Mesodermal cell (in vitro differentiated cells): ENCODE measurements around the gene AJUBA.
A peak's percentile ranks its signal among the peaks of the same experiment; 100 is the strongest.
"Not testable (repeated sequence)": the region's sequence is repeated elsewhere in the genome, so short reads cannot be mapped to it uniquely, and the experiment has no call there.

Experiments used
- H3K27ac ChIP-seq: 2 replicates; pipeline ENCODE4 v1.7.0; 2013; ENCODE audit warnings: mild to moderate bottlenecking, low read depth, low read length, moderate library complexity; ENCODE audit not compliant: severe bottlenecking
- H3K36me3 ChIP-seq: 2 replicates; pipeline ENCODE4 v1.7.1; 2013; ENCODE audit warnings: mild to moderate bottlenecking, low read length, moderate library complexity; ENCODE audit not compliant: control insufficient read depth, insufficient read depth
- H3K4me1 ChIP-seq: one replicate; pipeline ENCODE4 v1.7.1; 2013; ENCODE audit warnings: mild to moderate bottlenecking, low read length; ENCODE audit not compliant: insufficient read depth, control insufficient read depth, poor library complexity, severe bottlenecking
- H3K4me3 ChIP-seq: 2 replicates; pipeline ENCODE4 v1.7.0; 2013; ENCODE audit warnings: low read length, control low read depth, mild to moderate bottlenecking; ENCODE audit not compliant: insufficient read depth, poor library complexity, severe bottlenecking; ENCODE audit errors: extremely low read depth
- H3K9me3 ChIP-seq: 2 replicates; pipeline ENCODE4 v1.7.1; 2013; ENCODE audit warnings: mild to moderate bottlenecking, low read length, moderate library complexity; ENCODE audit not compliant: control insufficient read depth
- WGBS, 2 experiments: methylation state at CpG; one replicate each; pipeline ENCODE4 v1.1.5; 2013; ENCODE audit warnings: missing lambda C conversion rate in 2 of 2; ENCODE audit not compliant: insufficient coverage in 2 of 2; 5-methylcytosine and 5-hydroxymethylcytosine counted together

The AJUBA gene

DNA sequence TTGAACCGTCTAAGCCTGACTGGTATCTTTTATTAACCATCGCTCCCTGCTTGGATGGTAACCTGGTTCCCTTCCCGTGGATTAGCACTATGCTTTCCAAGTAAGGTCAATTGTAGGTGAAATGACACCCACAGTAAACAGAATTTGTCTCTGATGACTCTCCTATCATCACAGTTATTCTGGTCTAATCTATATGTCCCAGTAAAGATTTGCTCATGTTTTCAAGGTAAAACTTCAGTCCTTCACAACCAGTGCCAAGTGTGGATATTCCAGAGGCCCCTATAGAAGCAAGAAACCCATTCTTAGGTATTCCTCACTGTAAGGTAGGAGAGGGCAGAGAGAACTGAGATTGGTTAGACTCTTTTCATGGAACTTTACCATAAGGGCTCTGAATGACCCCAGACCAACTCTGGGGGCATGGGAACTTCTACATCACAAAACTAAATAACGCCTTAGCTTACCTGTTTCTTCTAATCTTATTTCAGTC, 15.5 kb downstream of the AJUBA start:
- no peaks in the 10 kb centered on the region for H3K9me3 ChIP-seq
- WGBS, 2 experiments = 80 to 89% methylated on average over 3 of the region's 4 CpGs
- H3K4me1 ChIP-seq = no peaks in the 10 kb centered on the region

GRCh38 chr14:22965916-22966782, 16.2 kb downstream of the AJUBA start:
- H3K4me1 ChIP-seq, H3K4me3 ChIP-seq, H3K9me3 ChIP-seq: not testable (repeated sequence)
- H3K36me3 ChIP-seq = peaks cover 17% of the 10 kb centered on the region
- WGBS, 2 experiments = 86 to 90% methylated on average over 6 to 10 of the region's 15 CpGs
- H3K27ac ChIP-seq = peak overlapping the region; percentile 23

More for the DNA sequence above, 15.5 kb downstream of the AJUBA start:
- Histone ChIP-seq H3K36me3 (peaks cover 21% of the 10 kb centered on the region), H3K4me3 (no peak overlapping the region), H3K27ac (no peak overlapping the region)

DNA sequence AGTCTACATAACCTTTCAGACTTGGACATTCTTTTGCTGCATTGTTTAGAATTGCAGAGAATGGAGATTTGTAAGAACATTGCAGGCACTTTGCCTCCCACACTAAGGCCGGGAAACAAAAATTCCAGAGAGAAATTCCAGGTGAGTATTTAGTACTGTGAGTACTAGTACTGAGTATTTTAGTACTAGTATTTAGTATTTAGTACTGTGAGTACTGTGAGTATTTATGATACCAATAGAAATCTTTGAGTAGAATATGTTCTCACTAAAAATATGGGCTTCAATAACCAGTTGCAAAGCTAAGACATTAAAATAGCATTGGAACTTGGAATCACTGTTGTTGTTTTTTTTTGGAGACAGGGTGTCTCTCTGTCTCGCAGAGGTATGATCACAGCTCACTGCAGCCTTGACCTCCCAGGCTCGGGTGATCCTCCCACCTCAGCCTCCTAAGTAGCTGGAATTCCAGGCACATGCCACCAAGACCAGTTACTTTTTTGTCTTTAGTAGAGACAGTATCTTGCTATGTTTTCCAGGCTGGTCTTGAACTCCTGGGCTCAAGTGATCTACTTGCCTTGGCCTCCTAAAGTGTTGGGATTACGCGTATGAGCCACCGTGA, 20.2 kb downstream of the AJUBA start:
- Histone ChIP-seq H3K4me3 (no peak overlapping the region), H3K36me3 (no peaks in the 10 kb centered on the region), H3K4me1 (no peaks in the 10 kb centered on the region), H3K9me3 (no peaks in the 10 kb centered on the region), H3K27ac (no peak overlapping the region)
- 79 to 100% methylated on average over 1 to 3 of the region's 6 CpGs for WGBS, 2 experiments

GRCh38 chr14:22955702-22956569, 26.4 kb downstream of the AJUBA start:
- Histone ChIP-seq H3K9me3 (no peaks in the 10 kb centered on the region), H3K36me3 (peaks cover 24% of the 10 kb centered on the region), H3K27ac (peak overlapping the region; percentile 92), H3K4me3 (peak overlapping the region; percentile 58), H3K4me1 (no peaks in the 10 kb centered on the region)
- 26 to 29% methylated on average over 11 to 14 of the region's 19 CpGs for WGBS, 2 experiments

DNA sequence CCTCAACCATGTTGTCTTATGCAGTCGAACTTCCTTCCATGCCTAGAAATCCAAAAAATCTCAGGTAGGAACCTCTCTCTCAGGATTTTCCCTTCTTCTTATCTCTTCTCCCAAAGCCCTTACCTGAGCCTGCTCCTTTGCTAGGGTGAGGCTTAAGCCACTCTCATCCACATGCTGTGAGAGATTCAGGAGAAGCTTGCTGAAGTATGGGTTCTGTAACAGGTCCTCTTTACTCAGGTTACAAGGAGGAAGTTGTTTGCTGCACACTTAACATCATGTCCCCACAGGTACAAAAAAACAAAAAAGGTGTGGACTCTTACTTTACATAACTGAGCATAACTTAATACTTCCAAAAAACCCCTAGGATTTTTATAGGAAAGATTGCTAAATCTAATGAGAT, 29.9 kb downstream of the AJUBA start:
- Histone ChIP-seq H3K4me1 (no peaks in the 10 kb centered on the region), H3K27ac (no peak overlapping the region), H3K4me3 (no peak overlapping the region), H3K36me3 (peaks cover 45% of the 10 kb centered on the region), H3K9me3 (no peaks in the 10 kb centered on the region)
- no CpG with 5 or more reads among the region's 1 CpG for WGBS, 2 experiments

- H3K4me1 ChIP-seq, H3K9me3 ChIP-seq, H3K27ac ChIP-seq, H3K4me3 ChIP-seq: not testable (repeated sequence)
- WGBS, 2 experiments = 89 to 95% methylated on average over 8 of the region's 8 CpGs
- peaks cover 52% of the 10 kb centered on the region for H3K36me3 ChIP-seq
Measured at GRCh38 chr14:22951795-22952194, 30.6 kb downstream of the AJUBA start.

GRCh38 chr14:22945642-22946041, 36.7 kb downstream of the AJUBA start:
- H3K4me3 ChIP-seq = no peak overlapping the region
- no peaks in the 10 kb centered on the region for H3K4me1 ChIP-seq
- H3K9me3 ChIP-seq = no peaks in the 10 kb centered on the region
- 89 to 100% methylated on average over 2 of the region's 3 CpGs for WGBS, 2 experiments
- H3K27ac ChIP-seq = no peak overlapping the region
- peaks cover 48% of the 10 kb centered on the region for H3K36me3 ChIP-seq

DNA sequence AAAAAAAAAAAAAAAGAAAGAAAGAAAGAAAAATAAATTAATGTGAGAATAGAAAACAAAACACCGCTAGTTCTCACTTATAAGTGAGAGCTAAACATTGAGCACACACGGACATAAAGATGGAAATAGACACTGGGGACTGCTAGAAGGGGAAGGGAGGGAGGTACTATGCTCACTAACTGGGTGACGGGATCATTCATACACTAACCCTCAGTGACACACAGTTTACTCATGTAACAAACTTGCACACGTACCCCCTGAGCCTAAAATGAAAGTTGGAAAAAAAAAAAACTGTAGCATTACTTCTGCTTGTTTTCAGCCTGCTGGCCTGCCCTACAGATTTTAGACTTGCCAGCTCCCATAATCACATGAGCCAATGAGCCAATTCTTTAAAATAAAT, 42.7 kb downstream of the AJUBA start:
- Histone ChIP-seq H3K36me3 (peaks cover 10% of the 10 kb centered on the region), H3K4me3 (no peak overlapping the region), H3K9me3 (no peaks in the 10 kb centered on the region), H3K27ac (no peak overlapping the region), H3K4me1 (no peaks in the 10 kb centered on the region)
- 97 to 100% methylated on average over 2 to 3 of the region's 4 CpGs for WGBS, 2 experiments

DNA sequence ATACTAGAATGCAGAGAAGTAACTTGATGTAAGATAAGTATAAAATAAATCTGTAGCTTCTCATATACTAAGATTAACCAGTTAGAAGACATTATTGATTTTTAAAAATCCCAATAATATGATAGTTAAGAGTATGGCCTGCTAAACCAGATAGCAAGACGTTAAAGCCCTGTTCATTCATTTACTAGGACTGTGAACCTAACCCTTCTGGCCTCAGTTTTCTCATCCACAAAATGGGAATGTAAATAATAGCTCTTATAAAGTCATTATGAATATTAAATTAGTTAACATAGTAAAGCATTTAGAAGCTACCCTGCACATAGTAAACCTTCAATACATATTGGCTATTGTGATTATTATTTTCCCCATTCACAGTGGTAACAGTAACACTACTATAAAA, 47.2 kb downstream of the AJUBA start:
- no CpG with 5 or more reads among the region's 1 CpG for WGBS, 2 experiments
- no peak overlapping the region for H3K4me3 ChIP-seq

DNA sequence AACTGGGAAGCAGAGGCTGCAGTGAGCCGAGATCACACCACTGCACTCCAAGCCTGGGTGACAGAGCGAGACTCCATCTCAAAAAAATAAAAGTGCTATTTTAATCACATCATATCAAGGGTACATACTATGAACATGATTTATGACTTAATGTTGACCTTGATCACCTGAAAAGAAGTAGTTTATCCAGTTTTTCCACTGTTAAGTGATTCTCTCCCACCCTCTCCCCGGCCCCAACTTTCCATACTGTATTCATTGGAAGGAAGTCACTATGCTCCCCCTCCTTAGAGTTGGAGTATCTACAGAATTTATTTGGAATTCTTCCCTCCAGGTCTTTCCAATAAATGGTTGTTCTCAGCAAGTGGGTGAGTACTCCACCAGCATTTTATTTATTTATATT, 50.2 kb downstream of the AJUBA start:
- Histone ChIP-seq H3K4me3 (no peak overlapping the region), H3K27ac (no peak overlapping the region), H3K9me3 (no peaks in the 10 kb centered on the region), H3K4me1 (peaks cover 3% of the 10 kb centered on the region), H3K36me3 (peaks cover 3% of the 10 kb centered on the region)
- WGBS, 2 experiments = 100% methylated on average over 2 of the region's 3 CpGs; no CpG with 5 or more reads in 1 of the 2 experiments

More for the DNA sequence above, 47.2 kb downstream of the AJUBA start:
- H3K27ac ChIP-seq = no peak overlapping the region
- no peaks in the 10 kb centered on the region for H3K36me3 ChIP-seq
- H3K9me3 ChIP-seq = no peaks in the 10 kb centered on the region
- peaks cover 3% of the 10 kb centered on the region for H3K4me1 ChIP-seq
